Endometrial microvascular endothelial cells (primary cell): ENCODE results near the gene TMEM145. TPM values are rescaled to one million over a fixed set of nuclear protein-coding genes. Genes with fewer than 3 reads are reported as not detected.
"Not testable (repeated sequence)": the region's sequence is repeated elsewhere in the genome, so short reads cannot be mapped to it uniquely, and the experiment has no call there.

Source experiments
- in situ Hi-C: cut with HindIII; loops from 2 replicates; pipeline ENCODE4 v1.10.0; 2017; ENCODE audit warnings: low sequenced_read_pairs, low pct_unique_long_range_greater_than_20kb; ENCODE audit errors: inconsistent ontology term
- total RNA-seq: library from RNA; depleted of rRNA; stranded (reverse); fragments of >200 nt; gene quantifications from one replicate; pipeline ENCODE4 v1.2.3, GENCODE V29; 2015; ENCODE audit errors: inconsistent ontology term

Gene TMEM145
- total RNA-seq, 1 donor from 2014 or later, result not detected

DNA sequence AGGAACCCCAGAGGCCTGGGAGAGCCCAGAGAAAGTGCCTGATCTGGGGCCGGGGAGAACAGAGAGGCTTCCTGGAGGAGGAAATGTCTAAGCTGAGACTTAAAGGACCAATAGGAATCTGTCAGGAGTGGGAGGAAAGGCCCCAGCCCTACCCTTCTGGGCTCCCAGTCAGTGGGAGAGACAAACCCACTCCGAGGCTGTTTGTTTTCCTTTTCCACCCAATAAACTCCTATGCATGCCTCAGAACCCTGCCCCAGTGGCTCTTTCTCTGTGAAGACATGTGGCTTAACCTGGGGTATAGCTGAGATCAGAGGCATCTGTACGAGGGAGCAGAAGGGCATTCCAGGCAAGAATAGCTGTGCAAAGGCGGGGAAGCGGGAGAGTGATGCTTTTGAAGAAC is 14.3 kb downstream of the TMEM145 start:
- in situ Hi-C loops, result no loop called here

DNA sequence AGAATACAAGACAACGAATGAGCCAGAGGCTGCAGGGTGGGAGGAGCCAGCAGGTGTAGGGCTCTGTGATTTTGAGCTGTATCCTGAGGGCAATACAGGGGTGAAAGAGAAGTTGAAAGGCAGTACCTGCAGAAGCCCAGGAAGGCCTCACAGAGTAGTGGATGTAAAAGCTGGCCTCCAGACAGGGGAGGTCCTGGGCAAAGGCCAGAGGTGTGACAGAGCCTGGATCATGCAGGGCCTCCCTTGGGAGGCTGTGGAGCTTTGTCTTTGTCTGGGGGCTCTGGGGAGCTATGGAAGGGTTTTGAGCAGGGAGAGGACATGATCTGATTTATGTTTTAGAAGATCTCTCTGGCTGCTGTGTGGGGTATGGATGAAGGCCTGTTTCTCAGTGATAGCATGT is 15.0 kb downstream of the TMEM145 start:
- in situ Hi-C loops, result no loop called here

DNA sequence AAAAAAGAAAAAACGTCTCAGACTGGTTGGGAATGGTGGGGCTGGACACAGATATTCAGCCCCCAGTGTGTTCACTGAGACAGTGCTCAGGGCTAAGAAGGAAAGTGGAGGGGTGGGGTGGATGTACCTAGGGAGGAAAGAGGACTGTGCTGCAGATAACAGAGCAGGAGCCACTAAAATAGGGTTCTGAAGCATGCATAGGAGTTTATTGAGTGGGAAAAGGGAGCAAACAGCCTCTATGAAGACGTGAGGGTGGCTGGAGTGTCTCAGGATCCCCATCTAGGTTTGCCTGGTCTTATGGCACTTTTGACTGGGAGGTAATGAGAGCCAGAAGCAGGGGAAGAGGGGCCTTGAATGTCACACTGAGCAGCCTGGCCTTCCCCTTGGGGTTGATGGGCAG is 15.7 kb downstream of the TMEM145 start:
- in situ Hi-C loops, result no loop called here

DNA sequence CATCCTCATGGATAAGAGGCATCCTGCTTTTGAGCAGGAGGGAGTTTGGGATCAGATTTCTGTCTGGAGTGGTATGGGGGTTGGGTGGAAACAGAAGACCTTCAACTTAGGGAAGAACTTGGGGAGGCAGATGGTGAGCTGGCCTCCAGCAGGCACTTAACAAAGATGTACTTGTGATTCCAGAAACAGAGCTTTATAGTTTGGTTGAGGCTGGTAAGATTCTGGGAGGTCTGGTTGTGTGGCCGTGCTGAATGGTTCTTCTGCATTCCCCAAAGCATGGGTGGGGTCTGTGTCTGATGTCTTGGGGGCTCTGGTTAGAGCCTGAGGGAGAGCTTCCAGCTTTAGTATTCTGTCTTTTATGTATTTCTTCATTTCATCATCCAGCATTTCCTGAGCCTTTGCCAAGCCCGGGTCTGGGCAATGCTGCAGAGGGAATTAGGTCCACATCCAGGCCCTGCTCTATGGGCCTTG is 17.2 kb downstream of the TMEM145 start:
- in situ Hi-C loops, result no loop called here

DNA sequence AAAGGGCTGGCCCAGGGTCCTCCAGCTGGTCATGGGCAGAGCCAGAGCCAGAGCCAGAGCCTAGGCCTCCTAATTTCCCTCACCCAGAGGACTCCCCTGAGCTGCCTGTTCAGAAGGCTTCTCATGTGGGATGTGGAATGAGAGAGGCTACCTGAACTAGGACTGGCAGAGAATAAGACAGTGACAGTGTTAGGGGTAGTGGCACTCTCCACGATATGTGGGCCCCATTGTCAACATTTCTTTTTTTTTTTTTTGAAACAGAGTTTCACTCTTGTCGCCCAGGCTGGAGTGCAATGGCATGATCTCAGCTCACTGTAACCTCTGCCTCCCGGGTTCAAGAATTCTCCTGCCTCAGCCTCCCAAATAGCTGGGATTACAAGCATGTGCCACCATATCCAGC is 18.2 kb downstream of the TMEM145 start:
- in situ Hi-C loops, result not testable (repeated sequence)

DNA sequence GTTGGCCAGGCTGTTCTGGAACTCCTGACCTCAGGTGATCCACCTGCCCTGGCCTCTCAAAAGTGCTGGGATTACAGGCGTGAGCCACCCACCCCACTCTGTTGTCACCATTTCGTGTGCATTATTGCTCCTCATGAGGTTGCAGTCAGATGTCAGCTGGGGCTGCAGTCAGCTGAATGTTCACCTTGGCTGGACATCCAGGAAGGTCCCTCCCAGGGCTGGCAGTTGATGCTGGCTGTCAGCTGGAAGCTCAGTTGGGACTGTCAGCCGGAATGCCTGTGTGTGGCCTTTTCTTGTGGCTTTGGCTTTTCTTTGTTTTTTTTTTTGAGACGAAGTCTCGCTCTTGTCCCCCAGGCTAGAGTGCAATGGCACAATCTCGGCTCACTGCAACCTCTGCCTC is 18.9 kb downstream of the TMEM145 start:
- in situ Hi-C loops, result no loop called here

DNA sequence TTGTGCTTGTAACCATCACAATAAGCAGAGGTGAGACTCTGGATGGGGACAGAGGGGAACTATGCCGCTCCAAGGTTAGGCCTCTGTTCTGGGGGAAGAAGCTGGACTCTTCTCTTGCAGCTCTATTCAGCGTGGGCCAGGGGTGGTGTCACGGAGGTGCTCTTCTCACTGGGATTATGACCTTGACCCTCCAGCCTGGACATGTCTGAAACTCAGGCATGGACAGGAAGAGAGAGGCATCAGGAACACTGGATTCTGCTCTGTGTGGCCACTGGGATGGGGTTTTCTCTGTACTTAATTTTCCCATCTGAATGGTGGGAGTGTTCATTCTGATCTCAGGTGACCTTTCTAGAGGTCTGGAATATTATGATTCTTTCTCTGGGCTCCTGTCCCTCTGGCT is 19.9 kb downstream of the TMEM145 start:
- in situ Hi-C loops, result no loop called here

DNA sequence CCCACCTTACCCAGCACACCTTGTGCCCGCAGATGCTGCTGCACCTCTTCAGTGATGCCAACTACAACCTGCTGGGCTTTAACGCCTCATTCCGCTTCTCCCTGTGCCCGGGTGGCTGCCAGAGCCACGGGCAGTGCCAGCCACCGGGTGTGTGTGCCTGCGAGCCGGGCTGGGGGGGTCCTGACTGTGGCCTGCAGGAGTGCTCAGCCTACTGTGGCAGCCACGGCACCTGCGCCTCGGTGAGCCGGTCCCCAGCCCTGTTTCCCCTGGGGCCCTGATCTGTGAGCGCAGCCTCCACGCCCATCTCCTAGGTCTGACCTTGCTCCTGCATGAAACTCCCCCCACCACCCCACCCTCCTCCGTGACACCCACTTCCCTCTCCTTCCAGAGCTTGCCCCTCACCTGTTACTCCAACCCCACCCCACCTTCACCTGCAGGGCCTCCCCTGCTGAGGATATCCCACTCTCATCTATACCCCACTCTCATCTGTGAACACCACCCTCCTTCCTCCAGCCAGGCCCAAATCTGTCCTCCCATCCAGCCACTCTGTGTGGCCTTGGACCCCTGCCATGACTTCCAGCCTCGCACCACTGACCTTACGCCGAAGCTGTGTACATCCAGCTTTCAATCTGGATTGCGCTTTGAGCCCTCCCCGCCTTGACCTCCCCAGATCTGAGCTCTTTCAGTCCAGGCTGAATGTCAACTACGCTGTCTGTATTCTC is 21.0 kb downstream of the TMEM145 start:
- in situ Hi-C loops, result no loop called here

DNA sequence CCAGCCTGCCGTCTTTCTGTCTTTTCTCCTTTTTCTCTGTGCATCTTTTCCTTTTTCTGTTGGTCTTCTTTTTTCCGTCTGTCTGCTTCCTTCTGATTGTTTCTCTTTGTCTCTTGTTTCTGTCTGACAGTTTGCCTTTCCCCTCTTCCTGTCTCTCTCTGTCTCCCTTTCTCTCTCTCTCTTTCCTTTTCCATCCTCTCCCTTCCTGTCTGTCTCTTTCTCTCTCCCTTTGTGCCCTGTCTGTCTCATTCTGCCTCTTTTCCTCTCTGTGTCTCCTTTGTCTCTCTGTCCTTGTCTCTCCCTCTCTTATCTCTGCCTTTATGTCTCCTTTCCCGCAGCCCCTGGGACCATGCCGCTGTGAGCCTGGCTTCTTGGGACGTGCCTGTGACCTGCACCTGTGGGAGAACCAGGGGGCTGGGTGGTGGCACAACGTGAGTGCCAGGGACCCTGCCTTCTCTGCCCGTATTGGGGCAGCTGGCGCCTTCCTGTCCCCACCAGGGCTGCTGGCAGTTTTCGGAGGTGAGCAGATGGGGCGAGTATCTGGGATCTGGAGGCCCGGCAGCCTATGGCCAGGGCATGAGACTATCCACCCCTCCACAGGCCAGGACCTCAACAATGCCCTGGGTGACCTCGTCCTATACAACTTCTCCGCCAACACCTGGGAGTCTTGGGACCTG is 21.7 kb downstream of the TMEM145 start:
- in situ Hi-C loops, result no loop called here

DNA sequence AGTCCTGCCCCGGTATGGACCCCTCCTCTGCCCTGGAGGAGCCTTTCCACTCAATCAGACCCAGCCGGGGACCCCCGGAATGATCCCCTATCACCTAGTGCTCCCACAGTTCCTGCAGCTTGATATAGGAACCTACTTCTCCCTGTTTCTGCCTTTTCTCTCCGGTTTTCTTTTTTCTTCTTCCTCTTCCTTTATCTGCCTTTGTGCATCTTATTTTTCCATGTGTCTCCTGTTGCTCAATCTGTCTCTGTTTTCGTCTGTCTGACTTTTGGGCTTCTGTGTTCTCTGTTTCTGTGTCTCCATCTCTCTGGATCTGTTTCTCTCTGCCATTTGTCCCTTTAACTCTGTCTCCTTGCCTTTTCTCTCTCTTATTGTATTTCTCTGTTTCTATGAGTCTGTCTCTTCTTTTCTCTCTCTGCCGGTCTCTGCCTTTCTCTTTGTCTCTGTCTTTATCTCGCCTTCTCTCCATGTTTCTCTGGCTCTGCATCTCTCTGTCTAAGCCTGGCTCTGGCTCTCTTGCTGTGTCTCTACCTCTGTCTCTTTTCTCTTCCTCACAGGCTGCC is 22.3 kb downstream of the TMEM145 start:
- in situ Hi-C loops, result no loop called here

DNA sequence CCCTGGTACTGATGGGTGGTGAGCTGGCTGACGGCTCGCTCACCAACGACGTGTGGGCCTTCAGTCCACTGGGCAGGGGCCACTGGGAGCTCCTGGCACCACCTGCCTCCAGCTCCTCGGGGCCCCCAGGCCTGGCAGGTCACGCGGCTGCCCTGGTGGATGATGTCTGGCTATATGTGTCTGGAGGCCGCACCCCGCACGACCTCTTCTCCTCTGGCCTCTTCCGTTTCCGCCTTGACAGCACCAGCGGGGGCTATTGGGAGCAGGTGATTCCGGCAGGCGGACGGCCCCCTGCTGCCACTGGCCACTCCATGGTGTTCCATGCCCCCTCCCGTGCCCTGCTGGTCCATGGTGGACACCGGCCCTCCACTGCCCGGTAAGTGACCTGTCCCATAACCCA is 22.9 kb downstream of the TMEM145 start:
- in situ Hi-C loops, result no loop called here

DNA sequence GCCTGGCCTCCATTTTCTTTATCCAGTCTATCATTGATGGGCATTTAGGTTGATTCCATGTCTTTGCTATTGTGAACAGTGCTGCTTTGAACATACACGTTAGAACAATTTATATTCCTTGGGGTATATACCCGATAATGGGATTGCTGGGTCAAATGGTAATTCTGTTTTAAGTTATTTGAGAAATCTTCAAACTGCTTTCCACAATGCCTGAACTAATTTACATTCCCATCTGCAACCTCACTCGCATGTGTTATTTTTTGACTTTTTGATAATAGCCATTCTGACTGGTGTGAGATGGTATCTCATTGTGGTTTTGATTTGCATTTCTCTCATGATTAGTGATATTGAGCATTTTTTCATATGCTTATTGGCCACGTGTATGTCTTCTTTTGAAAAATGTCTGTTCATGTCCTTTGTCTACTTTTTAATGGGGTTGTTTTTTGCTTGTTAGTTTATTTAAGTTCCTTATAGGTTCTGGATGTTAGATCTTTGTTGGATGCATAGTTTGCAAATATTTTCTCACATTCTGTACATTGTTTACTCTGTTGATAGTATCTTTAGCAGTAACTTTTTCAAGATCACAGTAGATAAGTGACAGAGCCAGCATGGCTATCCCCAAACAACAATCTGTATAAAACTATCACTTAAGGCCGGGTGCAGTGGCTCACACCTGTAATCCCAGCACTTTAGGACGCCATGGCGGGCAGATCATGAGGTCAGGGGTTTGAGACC is 26.2 kb downstream of the TMEM145 start:
- in situ Hi-C loops, result not testable (repeated sequence)

DNA sequence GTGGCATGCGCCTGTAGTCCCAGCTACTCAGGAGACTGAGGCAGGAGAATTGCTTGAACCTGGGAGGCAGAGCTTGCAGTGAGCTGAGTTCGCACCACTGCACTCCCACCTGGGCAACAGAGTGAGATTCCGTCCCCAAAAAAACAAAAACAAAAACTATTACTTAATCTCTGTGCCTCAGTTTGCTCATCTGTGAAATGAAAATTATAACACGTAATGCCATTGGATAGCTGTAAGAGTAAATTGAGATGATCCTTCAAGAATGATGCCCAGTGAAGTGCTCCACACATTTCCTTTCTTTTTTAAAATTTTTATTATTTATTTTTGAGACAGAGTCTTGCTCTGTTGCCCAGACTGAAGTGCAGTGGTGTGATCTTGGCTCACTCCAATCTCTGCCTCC is 26.8 kb downstream of the TMEM145 start:
- in situ Hi-C loops, result not testable (repeated sequence)

DNA sequence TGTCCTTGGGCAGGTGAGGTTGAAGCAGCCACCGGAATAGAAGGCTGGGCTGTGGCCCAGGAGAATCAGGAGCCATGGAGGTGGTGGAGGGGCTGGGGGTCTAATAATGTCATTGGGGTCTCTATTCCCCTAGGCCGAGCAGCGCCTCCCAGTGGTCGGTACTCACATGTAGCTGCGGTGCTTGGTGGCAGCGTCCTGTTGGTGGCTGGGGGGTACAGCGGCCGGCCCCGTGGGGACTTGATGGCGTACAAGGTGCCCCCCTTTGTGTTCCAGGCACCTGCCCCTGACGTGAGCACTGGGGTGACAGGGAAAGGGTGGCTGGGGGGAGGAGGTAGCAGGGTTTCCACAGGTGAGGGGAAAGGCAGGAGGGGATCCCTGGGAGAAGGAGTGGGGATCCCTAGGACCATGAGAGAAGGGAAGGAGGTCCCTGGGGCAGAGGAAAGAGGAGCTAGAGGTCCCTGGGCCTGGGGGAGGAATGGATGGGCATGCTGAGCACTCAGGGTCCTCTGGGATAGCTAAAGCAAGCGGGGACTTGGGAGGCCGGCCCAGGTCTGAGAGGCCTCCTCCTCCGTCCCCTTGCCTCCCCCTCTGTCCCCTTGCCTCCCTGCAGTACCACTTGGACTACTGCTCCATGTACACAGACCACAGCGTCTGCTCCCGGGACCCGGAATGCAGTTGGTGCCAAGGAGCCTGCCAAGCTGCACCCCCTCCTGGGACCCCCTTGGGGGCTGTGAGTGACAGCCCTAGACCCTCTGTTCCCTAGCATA is 30.4 kb downstream of the TMEM145 start:
- in situ Hi-C loops, result no loop called here

DNA sequence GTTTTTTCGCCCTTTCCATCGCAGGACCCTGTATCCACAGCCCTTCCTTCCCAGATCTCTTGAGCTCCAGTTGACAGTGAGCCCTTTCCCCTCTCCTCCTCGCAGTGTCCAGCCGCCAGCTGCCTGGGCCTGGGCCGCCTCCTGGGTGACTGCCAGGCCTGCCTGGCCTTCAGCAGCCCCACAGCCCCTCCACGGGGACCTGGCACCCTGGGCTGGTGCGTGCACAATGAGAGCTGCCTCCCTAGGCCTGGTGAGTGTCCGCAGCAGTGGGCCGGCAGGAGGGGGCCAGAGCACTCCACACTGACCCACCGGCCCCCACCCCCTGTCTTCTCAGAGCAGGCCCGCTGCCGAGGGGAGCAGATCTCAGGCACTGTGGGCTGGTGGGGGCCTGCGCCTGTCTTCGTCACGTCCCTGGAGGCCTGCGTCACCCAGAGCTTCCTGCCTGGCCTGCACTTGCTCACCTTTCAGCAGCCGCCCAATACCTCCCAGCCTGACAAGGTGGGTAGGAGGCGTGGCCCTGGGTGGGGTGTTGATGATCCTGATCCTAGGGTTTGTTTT is 31.3 kb downstream of the TMEM145 start:
- in situ Hi-C loops, result no loop called here

DNA sequence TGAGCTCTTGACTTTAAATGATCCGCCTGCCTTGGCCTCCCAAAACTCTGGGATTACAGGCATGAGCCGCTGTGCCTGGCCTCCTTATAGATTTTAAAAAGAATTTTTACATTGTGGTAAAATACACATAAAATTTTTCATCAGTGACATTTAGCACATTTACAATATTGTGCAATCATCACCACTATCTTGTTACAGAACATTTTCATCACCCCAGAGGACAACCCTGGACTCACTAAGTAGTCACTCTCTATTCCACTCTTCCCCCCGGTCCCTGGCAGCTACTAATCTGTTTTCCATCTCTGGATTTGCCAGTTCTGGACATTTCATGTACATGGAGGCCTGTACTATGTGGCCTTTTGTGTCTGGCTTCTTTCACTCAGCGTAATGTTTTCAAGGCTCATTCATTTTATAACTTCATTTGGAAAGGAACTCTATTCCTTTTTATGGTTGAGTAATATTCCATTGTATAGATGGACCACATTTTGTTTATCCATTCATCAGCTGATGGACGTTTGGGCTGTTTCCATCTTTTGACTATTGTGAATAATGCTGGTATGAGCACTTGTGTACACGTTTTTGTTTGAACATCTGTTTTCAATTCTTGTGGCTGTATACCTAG is 32.2 kb downstream of the TMEM145 start:
- in situ Hi-C loops, result no loop called here

DNA sequence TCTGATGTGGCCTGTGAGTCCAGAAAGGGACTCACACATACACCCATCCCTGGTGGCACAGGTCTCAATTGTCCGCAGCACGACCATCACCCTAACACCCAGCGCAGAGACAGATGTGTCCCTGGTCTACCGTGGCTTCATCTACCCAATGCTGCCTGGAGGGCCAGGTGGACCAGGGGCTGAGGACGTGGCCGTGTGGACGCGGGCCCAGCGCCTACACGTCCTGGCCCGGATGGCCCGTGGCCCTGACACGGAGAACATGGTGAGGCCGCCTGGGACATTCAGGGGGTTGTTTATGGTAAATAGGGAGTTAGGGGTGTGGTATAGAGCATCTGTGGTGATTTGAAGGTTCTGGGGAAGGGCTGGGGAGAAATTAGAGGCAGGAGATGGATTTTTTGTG is 35.1 kb downstream of the TMEM145 start:
- in situ Hi-C loops, result no loop called here

DNA sequence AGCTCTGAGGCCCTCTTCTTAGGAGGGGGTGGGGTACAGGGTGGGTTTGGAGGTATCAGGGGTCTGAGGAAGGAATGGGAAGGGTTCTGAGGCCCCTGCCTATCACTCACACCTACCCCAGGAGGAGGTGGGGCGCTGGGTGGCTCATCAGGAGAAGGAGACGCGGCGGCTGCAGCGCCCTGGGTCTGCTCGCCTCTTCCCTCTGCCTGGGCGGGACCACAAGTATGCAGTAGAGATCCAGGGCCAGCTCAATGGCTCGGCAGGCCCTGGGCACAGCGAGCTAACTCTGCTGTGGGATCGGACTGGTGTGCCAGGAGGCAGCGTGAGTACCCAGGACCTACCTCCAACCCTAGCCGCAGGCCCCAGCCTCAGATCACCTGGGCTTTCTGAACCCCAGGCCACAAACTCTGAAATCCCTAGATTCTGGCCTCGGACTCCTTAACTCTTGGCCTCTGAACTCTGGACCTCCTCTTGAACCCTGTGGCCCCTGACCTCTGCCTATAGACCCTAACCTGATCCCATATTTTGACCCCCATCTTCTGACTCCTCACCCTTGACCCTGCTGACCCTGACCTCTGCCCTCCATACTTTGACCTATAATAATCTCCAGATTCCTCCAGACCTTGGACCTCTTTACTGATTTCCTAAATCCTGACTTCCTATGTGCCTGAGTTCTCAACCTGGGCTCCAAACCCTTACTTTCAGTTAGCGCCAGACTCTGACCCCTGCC is 36.4 kb downstream of the TMEM145 start:
- in situ Hi-C loops, result no loop called here
